ENCODE data around the gene RIN2. TPM values are rescaled to one million over a fixed set of nuclear protein-coding genes. Genes with fewer than 3 reads are reported as not detected.

The RIN2 gene
- total and polyA plus RNA-seq, 9 of the 15 experiments (the other 6 are each of a cell fraction or from before 2014, with no cell fraction given) = 0.09 TPM; not detected in 8

GRCh38 chr20:19765913-19766312 is 7.9 kb downstream of the RIN2 start (continued):
- TF ChIP-seq ESRRA (IDR thresholded peaks at IDR 0.05; ENCODE audit: borderline replicate concordance, low read depth) (no peak), ZBTB49 (CRISPR knock-in tag; IDR thresholded peaks at IDR 0.05; ENCODE audit: borderline replicate concordance) (no peak), TRIM28 (IDR thresholded peaks at IDR 0.05) (no peak), ZBTB8A (IDR thresholded peaks at IDR 0.05; ENCODE audit: partially characterized antibody) (no peak)

GRCh38 chr20:19767070-19767469 is 9.0 kb downstream of the RIN2 start:
- 0% methylated on average over 4 of the region's 4 CpGs for WGBS (ENCODE audit: insufficient coverage, low coverage, missing lambda C conversion rate)
- H3K36me3 ChIP-seq (ENCODE audit: control insufficient read depth, insufficient read depth, low read length) = no peaks in the 10 kb centered on the region
- H3K9me3 ChIP-seq (replicated peaks; ENCODE audit: control insufficient read depth, insufficient read depth, low read depth, low read length) = no peaks in the 10 kb centered on the region
- H3K27ac ChIP-seq (ENCODE audit: extremely low read depth, low read depth, low read length) = no peak overlapping the region
- no peak overlapping the region for H3K4me2 ChIP-seq (ENCODE audit: insufficient read depth, low read length)
- BruUV-seq (replicated peaks) = no TSS peak
- POLR2A ChIA-PET = no interaction called here
- TF ChIP-seq TFAM (CRISPR knock-in tag; conservative IDR thresholded peaks at IDR 0.05) = no peak
- no peak for TF ChIP-seq FOXJ3 (CRISPR knock-in tag; IDR thresholded peaks at IDR 0.05)
- no peak for TF ChIP-seq TAL1 (IDR thresholded peaks at IDR 0.05)
- no peak for TF ChIP-seq YBX1 (IDR thresholded peaks at IDR 0.05)
- no peak for TF ChIP-seq TSC22D4 (tag; IDR thresholded peaks at IDR 0.05)
- TF ChIP-seq PPARD (CRISPR knock-in tag; IDR thresholded peaks at IDR 0.05) = no peak
- TF ChIP-seq PRMT5 (CRISPR knock-in tag; IDR thresholded peaks at IDR 0.05) = no peak
- TF ChIP-seq ZNF583 (CRISPR knock-in tag; IDR thresholded peaks at IDR 0.05) = no peak
- TF ChIP-seq ZNF445 (CRISPR knock-in tag; IDR thresholded peaks at IDR 0.05; ENCODE audit: low read depth) = no peak
- no peak for TF ChIP-seq SREBF1 (IDR thresholded peaks at IDR 0.05; ENCODE audit: borderline replicate concordance, low read depth, low read length)
- TF ChIP-seq HIVEP1 (CRISPR knock-in tag; IDR thresholded peaks at IDR 0.05) = no peak
- no peak for TF ChIP-seq TBL1XR1 (IDR thresholded peaks at IDR 0.05; ENCODE audit: low read length in 2 of 2)
- in situ Hi-C loops (cut with MboI) (no loop called here), intact Hi-C loops (cut with micrococcal nuclease) (no loop called here)
- H3K79me2 ChIP-seq (ENCODE audit: control insufficient read depth, insufficient read depth, low read length) = no peaks in the 10 kb centered on the region
- DNase-seq (ENCODE audit: extremely low read depth in 1 of 4, low spot score in 3 of 4) = no peak
- H3K9ac ChIP-seq (ENCODE audit: insufficient read depth in 1 of 2, low read depth in 2 of 2, low read length in 2 of 2) = no peak overlapping the region
- H3K27me3 ChIP-seq (ENCODE audit: control insufficient read depth in 2 of 2, insufficient read depth in 2 of 2, low read length in 2 of 2) = peaks cover 0 to 5% of the 10 kb centered on the region in 2 experiments; a peak in 2 of 5 replicates
- no peak for FAIRE-seq
- no peak for ATAC-seq
- no peaks in the 10 kb centered on the region for H3K9me1 ChIP-seq (ENCODE audit: control insufficient read depth, insufficient read depth, low read length)
- no peak overlapping the region for H3K4me3 ChIP-seq
- 0 out of 2 replicates have a peak, but pooled peaks cover 4% of the 10 kb centered on the region for H4K20me1 ChIP-seq (replicated peaks; ENCODE audit: control insufficient read depth, insufficient read depth, low read length)
- CTCF ChIA-PET (ENCODE audit: low intra/inter-chr PET ratio) = no interaction called here
- no peak overlapping the region for H2AFZ ChIP-seq (ENCODE audit: low read depth, low read length)
- H3K4me1 ChIP-seq (replicated peaks in 1 of 2; ENCODE audit: control insufficient read depth in 2 of 2, insufficient read depth in 2 of 2, low read length in 2 of 2) = no peaks in the 10 kb centered on the region
